ENCODE data around the gene OSBPL10.

OSBPL10 gene

DNA sequence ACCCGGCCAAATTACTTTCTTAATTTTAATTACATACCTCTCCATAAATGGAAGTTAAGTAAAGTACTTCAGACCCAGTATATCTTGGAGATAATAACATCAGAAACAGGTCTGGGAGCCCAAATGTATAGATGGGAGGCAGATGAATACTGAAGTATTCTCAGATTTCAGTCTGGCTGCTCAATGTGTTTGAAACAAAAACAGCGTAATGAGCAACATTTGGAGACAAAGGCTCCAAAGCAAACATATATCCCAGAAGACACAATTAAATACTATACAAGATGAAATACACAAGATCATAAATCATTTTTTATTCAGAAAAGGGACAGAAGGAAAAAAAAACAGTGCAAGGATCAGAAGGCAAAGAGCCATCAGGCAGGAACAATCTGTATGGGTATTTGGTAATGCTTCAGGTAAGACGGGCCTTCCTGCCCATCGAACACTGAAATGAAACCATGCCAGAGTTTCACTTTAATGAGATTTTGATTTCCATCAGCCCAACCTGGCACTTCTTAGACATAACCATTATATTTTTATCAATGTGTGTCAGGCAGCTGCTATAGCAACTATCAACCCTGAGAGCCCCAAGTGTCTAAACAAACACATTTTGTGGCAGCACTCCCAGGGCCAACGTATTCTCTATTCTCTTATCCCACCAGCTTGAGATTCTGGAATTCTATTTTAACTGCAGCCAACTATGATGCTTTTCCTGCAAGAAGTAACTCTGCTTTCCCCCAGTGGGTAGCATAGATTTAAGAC lies 237.6 kb downstream of the OSBPL10 start:
- no peak for DNase-seq (ENCODE audit: low read depth)

- DNase-seq (ENCODE audit: low read depth): no peak
Observed at GRCh38 chr3:31740397-31740796, 240.7 kb downstream of the OSBPL10 start.

- DNase-seq (ENCODE audit: low read depth): no peak
Observed at GRCh38 chr3:31738412-31738811, 242.7 kb downstream of the OSBPL10 start.

- no peak for DNase-seq (ENCODE audit: low read depth)
Observed at GRCh38 chr3:31735667-31736066, 245.4 kb downstream of the OSBPL10 start.

GRCh38 chr3:31733234-31733667 lies 247.8 kb downstream of the OSBPL10 start:
- DNase-seq (ENCODE audit: low read depth): no peak

DNA sequence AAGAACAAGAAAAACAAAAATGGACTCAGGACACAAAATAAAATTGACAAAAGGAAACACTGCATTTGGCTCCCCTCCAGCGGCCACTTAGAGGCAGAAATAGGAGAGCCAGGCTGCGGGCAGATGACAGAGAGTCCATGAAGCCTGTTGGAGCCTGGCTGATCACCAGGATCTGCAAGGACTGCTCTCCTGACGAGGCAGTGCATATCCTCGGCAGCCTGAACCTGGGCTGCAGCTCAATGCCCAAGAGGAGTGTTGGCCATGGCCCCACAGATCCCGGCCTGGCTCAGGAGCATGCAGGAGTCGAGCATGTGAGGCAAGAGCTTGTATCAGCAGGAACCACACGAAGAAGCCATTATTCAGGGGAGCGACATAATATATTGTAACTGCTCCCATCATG lies 248.5 kb downstream of the OSBPL10 start:
- DNase-seq (ENCODE audit: low read depth): no peak

- no peak for DNase-seq (ENCODE audit: low read depth)
Observed at GRCh38 chr3:31729573-31729972, 251.5 kb downstream of the OSBPL10 start.

DNA sequence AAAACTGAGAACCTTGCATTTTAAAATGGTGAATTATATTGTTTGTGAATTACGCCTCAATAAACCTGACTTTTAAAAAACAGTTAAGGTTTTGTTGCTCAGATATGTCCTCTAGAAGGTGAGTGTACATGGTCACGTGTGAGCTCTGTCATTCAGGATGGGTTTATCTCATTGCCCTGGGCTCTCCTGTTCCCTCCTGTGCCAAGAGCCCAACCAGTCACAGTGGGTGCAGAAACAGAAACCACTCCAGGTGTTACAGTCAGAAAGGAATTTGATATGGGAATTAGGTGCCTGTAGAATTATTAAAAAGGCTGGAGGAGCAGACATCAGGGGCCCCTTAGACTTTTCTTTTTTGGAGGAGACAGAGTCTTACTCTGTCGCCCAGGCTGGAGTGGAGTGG lies 252.0 kb downstream of the OSBPL10 start:
- no peak for DNase-seq (ENCODE audit: low read depth)

GRCh38 chr3:31728403-31728802 lies 252.7 kb downstream of the OSBPL10 start:
- DNase-seq (ENCODE audit: low read depth): no peak

GRCh38 chr3:31725976-31726375 lies 255.1 kb downstream of the OSBPL10 start:
- no peak for DNase-seq (ENCODE audit: low read depth)

GRCh38 chr3:31725568-31725967 lies 255.5 kb downstream of the OSBPL10 start:
- DNase-seq (ENCODE audit: low read depth): no peak

DNA sequence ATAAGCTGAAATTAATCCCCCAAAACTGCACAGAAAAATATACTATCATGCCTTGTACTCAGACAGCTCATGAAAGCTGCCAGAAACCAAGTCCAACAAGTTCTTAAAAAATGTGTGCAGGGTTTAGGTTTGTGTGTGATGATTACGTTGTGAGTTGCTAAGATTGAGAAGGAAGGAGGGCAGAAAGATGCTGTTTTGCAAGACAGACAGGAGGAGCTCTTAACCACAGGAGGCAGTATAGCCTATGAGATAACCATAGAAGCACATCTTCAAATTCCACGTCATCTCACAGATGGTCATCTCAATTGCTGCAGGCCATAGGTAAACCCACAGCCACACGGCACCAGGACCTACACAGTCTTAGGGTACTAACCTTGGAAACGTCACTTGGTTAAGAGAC lies 256.4 kb downstream of the OSBPL10 start:
- no peak for DNase-seq (ENCODE audit: low read depth)

DNA sequence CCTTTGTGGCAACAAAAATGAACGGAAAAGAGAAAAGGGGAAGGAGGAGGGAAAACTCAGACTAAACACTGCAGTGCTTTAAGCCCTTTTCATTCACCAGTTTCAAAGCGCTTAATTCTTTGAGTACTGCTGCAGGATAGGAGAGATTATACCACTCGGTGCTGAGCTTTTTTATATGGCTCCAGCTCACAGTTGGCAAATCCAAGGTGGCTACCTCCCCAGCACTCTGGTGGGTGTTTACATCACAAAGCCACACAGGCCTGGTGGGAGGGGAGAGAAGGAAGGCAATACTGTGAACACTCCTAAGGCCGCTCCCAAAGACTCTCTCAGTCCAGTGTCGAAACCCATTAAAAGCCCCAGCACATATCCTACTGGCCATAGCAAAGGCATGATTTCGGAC lies 256.9 kb downstream of the OSBPL10 start:
- DNase-seq (ENCODE audit: low read depth): no peak

GRCh38 chr3:31723701-31724100 lies 257.4 kb downstream of the OSBPL10 start:
- DNase-seq (ENCODE audit: low read depth): no peak

DNA sequence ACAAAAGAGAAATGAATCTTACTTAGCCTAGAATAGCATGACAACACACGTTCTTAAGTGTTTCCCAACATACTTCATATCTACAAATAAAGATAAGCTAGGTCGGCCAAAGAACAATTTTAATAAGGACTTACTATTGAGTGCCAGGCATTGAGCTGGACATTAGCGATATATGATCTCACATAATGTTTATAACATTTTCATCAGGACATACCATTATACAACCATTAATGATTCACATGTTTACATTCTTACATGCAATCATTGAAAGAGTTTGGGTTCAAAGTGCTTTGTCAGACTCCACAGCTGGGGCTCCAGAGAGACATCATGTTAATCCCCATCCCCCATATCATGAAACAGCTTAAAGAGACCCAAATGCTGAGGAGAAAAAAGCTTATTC lies 259.4 kb downstream of the OSBPL10 start:
- no peak for DNase-seq (ENCODE audit: low read depth)

DNA sequence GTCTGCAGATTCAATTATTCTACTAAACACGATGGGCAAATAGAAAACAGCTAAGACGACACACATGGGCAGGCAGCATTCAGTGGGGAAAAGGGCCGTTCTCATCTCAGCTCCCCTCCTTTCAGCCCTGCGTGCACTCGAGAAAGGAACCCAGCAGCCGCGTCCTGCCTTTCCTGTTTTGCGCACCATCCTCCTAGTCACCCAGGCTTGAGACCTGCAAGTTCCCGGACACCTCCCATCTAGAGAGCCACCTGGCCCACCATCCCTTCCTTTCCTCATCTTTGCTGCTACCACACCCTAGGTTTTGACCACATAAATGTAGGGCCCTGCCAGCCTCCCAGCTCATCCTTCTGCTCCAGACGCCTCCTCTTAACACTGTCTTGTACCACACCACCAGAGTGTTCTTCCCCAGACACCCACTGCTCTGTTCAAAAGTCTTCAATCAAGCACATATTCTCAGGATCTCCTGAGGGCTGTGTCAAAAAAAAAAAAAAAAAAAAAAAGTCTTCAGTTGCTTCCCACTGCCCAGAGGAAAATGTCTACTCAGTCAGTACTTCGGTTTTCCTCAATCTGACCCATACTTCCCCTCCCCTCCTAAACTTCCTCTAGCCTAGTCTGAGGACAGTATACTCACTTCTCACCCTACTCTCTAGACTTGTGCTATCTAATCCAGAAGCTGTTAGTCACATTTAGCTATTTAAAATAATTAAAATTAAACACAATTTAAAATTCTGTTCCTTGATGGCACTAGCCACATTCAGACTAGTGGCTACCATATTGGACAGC lies 266.4 kb downstream of the OSBPL10 start:
- no peak for DNase-seq (ENCODE audit: low read depth)

DNA sequence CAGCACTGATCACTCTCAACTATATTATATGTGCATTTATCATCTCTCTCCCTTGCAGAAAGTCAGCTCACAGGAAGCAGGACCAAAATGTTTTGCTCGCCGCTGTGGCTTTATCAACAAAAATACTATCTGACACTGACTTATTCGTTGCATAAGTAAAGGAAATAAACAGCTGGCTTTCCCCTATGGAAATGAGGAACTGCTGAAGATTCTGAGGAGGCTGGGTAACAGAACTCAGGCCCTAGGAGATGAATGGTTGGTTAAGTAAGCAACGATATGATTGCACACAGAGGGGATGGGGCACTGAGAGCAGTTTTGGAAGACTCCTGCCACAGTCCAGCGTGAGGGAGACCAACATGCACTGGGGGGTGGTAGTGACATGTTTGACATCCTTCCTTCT lies 267.2 kb downstream of the OSBPL10 start:
- DNase-seq (ENCODE audit: low read depth): no peak

DNA sequence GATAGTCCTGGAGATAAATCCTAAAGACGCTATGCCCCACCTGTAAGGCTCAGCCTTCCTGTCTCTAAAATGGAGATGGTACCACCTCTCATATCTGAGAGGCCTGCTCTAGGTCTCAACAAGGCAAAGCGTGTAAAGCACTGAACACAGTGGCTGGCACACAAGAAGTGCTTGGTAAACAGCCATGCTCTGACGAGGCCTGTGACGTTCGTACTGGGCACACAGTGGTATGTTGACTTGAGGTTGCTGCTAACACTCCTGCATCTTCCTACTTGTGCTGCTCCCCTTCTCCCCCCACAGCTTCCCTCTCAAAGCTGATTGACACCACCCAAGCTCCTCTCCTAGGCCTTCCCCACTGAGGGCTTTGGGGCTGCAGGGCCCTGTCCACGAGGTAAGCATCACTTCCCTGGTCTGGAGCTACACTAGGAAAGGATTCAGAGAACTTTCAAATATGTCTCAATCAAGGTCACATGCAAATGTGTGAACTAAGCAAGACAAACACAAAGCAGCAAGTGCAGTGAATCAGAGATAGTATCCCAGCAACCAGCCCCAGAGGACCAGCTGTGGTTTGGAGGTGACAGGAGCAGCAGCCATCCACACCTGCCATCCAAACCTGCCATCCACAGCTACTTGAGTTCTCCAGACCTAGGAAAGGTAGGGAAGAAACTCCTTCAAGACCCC lies 270.8 kb downstream of the OSBPL10 start:
- no peak for DNase-seq (ENCODE audit: low read depth)

DNA sequence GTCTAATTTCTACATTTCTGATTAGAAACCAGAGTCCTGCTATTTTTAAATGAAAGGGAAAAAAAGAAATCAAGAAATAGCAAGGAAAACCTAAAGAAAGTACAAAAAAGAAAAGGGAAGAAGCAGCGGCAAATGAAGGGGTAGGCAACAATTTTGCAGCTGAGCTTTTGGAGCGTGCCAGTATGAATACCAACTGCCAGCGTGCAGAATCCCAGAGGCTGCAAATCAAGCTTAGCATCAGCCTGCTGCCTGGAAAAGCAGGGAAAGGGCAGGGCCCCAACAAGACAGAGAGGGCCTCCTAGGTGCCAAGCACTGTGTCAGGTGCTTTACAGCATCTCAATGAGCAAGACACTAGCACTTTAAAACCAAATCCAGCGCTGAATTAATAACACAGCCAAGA lies 271.5 kb downstream of the OSBPL10 start:
- DNase-seq (ENCODE audit: low read depth): no peak

- DNase-seq (ENCODE audit: low read depth): no peak
Observed at GRCh38 chr3:31709005-31709404, 272.1 kb downstream of the OSBPL10 start.

- no peak for DNase-seq (ENCODE audit: low read depth)
Observed at GRCh38 chr3:31707286-31707685, 273.8 kb downstream of the OSBPL10 start.

GRCh38 chr3:31705736-31706135 lies 275.3 kb downstream of the OSBPL10 start:
- DNase-seq (ENCODE audit: low read depth): no peak

DNA sequence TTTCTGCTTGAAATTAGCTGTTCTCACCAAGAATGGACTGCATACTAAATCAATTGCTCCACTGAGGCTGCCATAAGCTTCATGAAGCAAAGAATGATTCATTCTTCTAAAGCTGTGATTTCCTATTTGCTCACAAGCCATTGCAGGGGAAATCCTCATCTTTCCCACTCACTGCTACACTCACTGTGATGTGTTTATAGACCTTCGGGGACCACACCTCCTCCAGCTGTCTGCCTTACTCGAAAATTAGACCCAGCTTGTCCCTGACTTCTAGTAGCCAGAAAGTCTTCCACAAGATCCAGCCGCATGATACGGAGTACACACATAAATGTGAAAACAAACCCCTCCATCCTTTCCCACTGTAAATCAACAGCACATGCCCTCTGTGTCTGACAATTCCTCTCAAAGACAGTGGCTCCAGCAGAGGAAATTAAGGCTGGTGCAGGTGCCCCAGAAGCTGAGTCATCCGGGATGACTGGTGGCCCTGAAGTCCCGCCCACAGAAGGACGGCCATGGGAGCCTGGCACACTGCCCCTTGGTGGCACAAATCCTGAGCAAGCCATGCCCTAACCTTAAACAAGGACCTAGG lies 276.4 kb downstream of the OSBPL10 start:
- DNase-seq (ENCODE audit: low read depth): no peak
